IPS DF 6.9 (cell line): Measurements from ENCODE around the gene SSPN.

ENCODE experiments used
- DNase-seq: peaks from one replicate; pipeline ENCODE4 v3.0.0-alpha.2; 2013; ENCODE audit warnings: low read depth, low spot score
- H3K27ac ChIP-seq: one replicate; pipeline ENCODE4 v1.5.1; 2013; ENCODE audit warnings: low read length, control low read depth
- H3K27me3 ChIP-seq: 2 replicates; pipeline ENCODE4 v1.6.1; 2013; ENCODE audit warnings: mild to moderate bottlenecking, low read length; ENCODE audit not compliant: control insufficient read depth, insufficient read depth
- H3K36me3 ChIP-seq: 2 replicates; pipeline ENCODE4 v1.6.1; 2013; ENCODE audit warnings: low read length; ENCODE audit not compliant: control insufficient read depth, insufficient read depth
- H3K4me1 ChIP-seq: 2 replicates; pipeline ENCODE4 v1.6.1; 2013; ENCODE audit warnings: low read length; ENCODE audit not compliant: control insufficient read depth, insufficient read depth
- H3K4me3 ChIP-seq: 2 replicates; pipeline ENCODE4 v1.5.1; 2013; ENCODE audit warnings: mild to moderate bottlenecking, low read length
- H3K9me3 ChIP-seq: 2 replicates; pipeline ENCODE4 v1.6.1; 2013; ENCODE audit warnings: low read length, inconsistent platforms; ENCODE audit not compliant: control insufficient read depth, insufficient read depth
- WGBS: extraction: QIAGEN DNeasy Blood & Tissue Kit; methylation state at CpG from one replicate; pipeline ENCODE4 v1.1.7; 2013; ENCODE audit warnings: mixed read lengths, missing lambda C conversion rate; ENCODE audit not compliant: insufficient read length, insufficient coverage; 5-methylcytosine and 5-hydroxymethylcytosine counted together

SSPN gene

DNA sequence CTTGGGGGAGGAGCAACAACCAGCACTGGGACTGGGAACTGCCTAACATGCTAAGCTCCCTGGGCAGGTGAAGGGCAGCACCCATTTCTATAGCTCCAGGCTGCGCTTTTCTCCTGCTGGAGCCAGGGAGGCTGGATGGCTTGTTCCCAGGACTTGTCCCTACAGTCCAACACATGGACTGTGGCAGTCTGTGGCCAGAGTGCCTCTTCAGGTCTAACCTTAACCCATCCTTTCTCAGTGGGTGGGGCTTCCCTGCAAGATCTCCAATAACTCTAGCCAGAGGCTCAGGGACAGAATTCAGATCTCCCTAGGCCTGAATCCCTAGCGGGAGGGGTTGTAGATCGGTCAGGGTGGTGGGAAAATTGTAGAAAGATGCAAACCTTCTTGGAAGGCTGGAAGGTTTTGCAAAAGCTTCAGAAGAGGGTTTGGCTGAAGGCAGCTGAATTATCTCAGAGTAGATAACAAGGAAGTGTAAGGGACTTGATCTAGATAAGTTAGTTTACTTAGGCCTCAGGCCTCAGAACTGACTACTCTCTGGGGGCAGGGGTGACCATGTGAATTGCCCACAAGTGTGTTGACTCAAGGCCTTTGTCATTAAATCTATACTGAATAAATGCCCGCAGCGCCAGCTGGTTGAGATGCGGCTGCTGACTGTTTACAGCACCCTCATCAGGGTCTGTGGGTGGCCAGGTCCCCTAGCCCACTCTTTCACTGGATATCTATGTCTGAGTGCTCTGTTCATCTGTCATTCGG, 60.7 kb downstream of the SSPN start:
- no peak for DNase-seq
- WGBS = no CpG with 5 or more reads among the region's 7 CpGs

DNA sequence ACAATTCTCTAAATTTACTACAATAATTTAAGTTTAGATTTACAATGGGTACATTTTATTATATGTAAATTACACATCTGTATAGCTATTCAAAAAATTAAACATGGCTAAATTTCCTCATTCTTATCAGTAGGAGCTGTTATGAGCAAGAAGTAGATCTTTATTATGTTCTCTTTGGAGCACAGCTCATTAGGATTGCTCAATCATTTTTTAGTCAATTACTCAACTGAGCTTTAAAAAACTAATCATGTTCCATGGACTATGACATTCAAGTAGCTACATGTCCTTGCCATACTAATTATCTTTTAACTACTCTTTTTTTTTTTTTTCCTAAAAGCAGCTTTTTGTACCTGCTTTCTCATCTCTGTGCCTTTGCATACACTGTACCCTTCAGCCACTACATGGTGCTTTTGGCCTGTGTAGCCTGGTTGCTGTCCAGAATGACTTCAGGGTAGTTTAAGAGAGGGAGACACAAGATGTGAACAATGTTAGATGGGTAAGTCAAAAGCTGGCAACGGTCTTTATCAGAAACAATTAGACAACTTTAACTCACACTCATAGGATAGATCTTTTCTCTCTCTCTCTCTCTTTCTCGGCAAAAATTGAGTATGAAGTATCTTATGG, 69.0 kb downstream of the SSPN start:
- no peaks in the 10 kb centered on the region for H3K36me3 ChIP-seq
- no peak for DNase-seq
- H3K4me3 ChIP-seq = no peak overlapping the region
- no peak overlapping the region for H3K27ac ChIP-seq
- no CpG with 5 or more reads among the region's 2 CpGs for WGBS
- no peaks in the 10 kb centered on the region for H3K9me3 ChIP-seq
- no peaks in the 10 kb centered on the region for H3K27me3 ChIP-seq
- H3K4me1 ChIP-seq = no peaks in the 10 kb centered on the region

More for the DNA sequence above, 60.7 kb downstream of the SSPN start:
- H3K36me3 ChIP-seq = no peaks in the 10 kb centered on the region
- H3K4me3 ChIP-seq = no peak overlapping the region
- H3K4me1 ChIP-seq = no peaks in the 10 kb centered on the region
- no peaks in the 10 kb centered on the region for H3K9me3 ChIP-seq
- no peak overlapping the region for H3K27ac ChIP-seq
- no peaks in the 10 kb centered on the region for H3K27me3 ChIP-seq

DNA sequence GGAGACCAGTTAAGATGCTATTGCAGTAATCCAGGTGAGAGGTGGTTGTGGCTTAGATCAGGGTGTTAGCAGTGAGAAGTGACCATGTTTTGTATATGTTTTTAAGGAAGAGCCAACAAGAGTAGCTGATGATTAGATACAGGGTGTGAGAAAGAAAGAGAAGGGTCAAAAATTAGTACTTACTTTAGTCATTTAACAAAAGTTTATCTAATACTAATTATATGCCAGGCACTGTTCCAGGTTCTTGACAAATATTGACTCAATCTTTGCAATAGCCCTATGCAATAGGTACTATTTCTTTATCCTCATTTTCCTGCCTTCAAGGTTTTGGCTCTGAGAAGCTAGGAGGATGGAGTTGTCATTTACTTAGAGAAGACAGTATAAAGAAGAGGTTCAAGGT, 70.2 kb downstream of the SSPN start:
- DNase-seq = no peak
- H3K4me3 ChIP-seq = no peak overlapping the region
- no peaks in the 10 kb centered on the region for H3K4me1 ChIP-seq
- H3K9me3 ChIP-seq = no peaks in the 10 kb centered on the region
- H3K36me3 ChIP-seq = no peaks in the 10 kb centered on the region
- no peak overlapping the region for H3K27ac ChIP-seq
- H3K27me3 ChIP-seq = no peaks in the 10 kb centered on the region

DNA sequence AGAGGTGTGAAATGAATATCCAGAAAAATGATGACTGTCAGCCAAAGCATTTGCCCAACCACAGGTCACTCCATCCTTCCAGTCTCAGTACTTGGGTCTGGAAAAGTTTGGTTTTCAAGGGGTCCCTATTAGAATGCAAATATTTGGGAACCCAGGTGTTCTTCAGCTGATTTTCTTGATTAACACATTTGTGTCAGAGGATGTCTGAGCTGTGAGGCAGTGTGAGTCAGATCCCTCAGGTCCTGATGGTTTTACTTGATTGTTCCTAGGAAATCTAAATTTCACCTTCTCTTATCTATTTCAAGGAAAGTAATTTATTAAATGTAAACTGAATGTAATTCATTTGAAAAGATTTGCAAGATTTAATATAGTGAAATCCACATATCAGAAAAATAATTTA, 71.5 kb downstream of the SSPN start:
- Histone ChIP-seq H3K4me3 (no peak overlapping the region), H3K27ac (no peak overlapping the region)

DNA sequence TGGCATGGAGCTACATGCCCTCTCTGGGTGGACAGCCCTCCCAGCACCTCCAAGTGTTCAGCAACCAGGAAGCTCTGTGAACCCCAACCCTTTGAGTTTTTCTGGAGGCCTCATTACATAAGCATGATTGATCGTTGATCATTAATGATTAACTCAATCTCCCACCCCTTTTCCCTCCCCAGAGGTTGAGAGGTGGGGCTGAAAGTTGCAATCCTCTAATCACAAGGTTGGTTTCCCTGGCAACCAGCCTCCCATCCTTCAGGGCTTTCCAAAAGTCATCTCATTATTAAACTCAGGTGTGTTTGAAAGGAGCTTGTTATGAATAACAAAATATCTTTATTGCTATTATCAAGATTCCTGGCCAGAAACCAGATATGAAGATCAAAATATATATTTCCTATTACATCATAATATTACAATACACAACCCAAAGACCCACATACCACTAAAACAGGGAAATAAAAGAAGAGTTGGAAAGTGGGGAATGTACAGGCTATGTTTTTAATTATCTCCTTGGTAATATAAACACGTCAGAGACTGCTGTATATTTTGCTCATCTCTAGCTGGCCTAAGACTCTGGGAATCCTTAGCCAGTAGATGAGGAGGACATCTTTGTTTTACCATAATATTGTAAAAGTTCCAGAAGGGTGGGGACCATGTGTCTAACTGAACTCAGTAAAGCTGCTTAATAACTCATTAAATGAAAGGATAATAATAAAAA, 73.6 kb downstream of the SSPN start:
- Histone ChIP-seq H3K4me1 (no peaks in the 10 kb centered on the region), H3K4me3 (no peak overlapping the region), H3K27ac (no peak overlapping the region), H3K27me3 (no peaks in the 10 kb centered on the region), H3K36me3 (no peaks in the 10 kb centered on the region), H3K9me3 (no peaks in the 10 kb centered on the region)
- DNase-seq = no peak
- WGBS = no CpG with 5 or more reads among the region's 2 CpGs

More for the DNA sequence above, 71.5 kb downstream of the SSPN start:
- no peaks in the 10 kb centered on the region for H3K27me3 ChIP-seq
- H3K9me3 ChIP-seq = no peaks in the 10 kb centered on the region
- no peaks in the 10 kb centered on the region for H3K4me1 ChIP-seq
- no peak for DNase-seq
- H3K36me3 ChIP-seq = no peaks in the 10 kb centered on the region

DNA sequence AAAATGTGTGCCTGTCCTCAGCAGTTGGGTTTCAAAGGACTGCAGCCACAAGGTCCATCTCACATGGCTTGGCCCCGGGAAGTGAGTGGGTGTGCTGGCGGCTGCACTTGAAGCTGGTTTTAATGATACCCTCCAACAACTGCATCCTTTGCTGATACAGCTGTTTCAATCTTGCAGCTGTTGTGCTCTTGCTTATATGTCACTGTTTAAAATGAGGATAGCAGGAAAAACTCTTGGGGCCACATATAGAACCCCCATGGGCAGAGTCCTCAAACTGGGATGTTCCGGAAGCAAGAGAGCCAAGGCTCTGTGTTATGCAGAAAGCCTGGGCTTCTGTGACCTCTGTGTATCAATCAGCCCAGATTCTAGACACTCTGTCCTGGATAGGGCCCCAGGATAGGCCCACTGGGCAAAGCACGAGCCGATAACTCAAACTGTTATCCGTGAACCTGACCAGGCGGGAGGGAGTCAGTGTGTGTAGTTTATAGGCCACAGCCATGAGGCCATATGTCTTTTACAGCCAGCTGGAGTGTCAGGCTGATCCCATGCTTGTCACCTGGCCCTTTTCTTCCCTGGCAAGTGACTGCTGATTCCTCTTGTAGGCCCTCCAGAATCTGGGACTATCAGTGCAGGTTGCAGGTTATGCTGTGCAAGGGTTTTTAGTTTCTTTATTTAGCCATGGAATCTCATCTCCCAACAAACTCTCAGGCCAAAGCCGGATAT, 74.3 kb downstream of the SSPN start:
- WGBS = no CpG with 5 or more reads among the region's 8 CpGs
- no peaks in the 10 kb centered on the region for H3K36me3 ChIP-seq
- DNase-seq = no peak
- H3K9me3 ChIP-seq = no peaks in the 10 kb centered on the region
- H3K27ac ChIP-seq = no peak overlapping the region
- H3K4me1 ChIP-seq = no peaks in the 10 kb centered on the region
- H3K27me3 ChIP-seq = no peaks in the 10 kb centered on the region
- no peak overlapping the region for H3K4me3 ChIP-seq

DNA sequence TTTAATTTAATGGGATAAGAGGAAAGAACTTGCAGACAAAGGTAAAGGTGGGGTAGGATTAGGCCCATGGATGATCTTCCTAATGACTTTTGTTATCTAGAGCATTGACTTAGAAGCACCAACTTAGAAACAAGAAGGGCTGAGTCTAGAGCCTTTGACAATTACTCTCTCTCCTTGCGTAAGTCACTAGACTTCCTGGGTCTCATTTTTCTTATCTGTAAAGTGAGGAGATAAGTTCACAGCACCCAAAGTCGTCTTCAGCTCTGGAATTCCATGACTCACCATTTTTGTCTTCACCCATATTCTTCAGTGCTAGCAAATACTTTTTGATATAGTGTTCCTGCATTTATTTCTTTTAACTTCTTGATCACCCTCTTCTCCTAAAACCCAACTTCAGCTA, 75.7 kb downstream of the SSPN start:
- Histone ChIP-seq H3K36me3 (no peaks in the 10 kb centered on the region), H3K27me3 (no peaks in the 10 kb centered on the region), H3K4me3 (no peak overlapping the region), H3K27ac (no peak overlapping the region), H3K9me3 (no peaks in the 10 kb centered on the region), H3K4me1 (no peaks in the 10 kb centered on the region)
- WGBS = no CpG with 5 or more reads among the region's 2 CpGs
- DNase-seq = no peak

DNA sequence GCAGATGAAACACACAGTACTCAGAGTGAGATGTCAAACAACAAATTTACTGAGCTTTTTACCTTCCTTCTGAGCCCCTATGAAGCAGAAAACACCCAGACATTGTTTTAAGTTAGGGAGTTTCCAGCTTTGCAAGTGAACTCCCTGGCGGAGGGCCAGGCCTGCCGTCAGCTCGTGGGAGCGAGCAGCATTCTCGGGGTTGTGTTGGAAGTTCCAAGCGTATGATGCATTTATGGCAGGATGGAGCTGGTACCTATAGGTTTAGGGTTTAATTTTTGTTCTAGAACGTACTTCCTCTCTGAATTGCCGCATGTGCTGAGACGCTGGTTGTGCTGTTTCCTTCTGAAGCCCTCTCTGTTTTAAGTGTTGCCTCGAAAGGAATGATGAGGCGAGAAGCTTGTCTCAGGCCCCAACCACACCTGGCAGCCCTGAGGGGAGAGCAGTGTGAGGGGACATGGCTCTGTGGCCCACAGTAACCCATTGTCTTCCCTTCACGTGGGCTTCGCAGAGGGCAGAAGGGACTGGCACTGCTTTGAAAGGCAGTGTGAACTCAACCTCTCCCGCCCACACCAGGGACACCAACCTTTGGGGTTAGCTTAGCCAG, 76.6 kb downstream of the SSPN start:
- Histone ChIP-seq H3K27ac (no peak overlapping the region), H3K4me3 (no peak overlapping the region), H3K27me3 (no peaks in the 10 kb centered on the region), H3K36me3 (no peaks in the 10 kb centered on the region), H3K4me1 (no peaks in the 10 kb centered on the region), H3K9me3 (no peaks in the 10 kb centered on the region)
- WGBS = no CpG with 5 or more reads among the region's 14 CpGs
- DNase-seq = no peak

DNA sequence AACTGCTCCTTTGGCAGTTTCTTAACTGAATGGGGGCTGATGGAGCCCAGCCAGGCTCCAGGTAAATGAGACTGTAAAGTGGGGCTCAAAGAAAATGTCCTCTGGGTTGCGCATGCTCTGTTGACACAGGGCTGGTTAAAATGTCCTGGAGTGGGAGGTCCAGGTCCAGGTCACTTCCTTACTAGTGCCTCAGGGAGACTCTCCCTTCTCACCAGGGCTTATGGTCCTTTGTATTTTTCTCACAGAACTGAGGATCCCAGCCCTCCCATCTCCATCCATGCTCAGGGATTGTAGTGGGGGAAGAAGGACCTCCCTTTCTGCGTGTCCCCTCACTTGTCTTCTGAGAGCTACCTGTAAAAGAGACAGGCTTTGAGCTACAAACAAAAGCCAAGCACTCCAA, 77.5 kb downstream of the SSPN start:
- DNase-seq = no peak
- H3K4me3 ChIP-seq = no peak overlapping the region
- H3K4me1 ChIP-seq = no peaks in the 10 kb centered on the region
- WGBS = no CpG with 5 or more reads among the region's 2 CpGs
- H3K27ac ChIP-seq = no peak overlapping the region
- no peaks in the 10 kb centered on the region for H3K27me3 ChIP-seq
- no peaks in the 10 kb centered on the region for H3K36me3 ChIP-seq
- H3K9me3 ChIP-seq = no peaks in the 10 kb centered on the region

DNA sequence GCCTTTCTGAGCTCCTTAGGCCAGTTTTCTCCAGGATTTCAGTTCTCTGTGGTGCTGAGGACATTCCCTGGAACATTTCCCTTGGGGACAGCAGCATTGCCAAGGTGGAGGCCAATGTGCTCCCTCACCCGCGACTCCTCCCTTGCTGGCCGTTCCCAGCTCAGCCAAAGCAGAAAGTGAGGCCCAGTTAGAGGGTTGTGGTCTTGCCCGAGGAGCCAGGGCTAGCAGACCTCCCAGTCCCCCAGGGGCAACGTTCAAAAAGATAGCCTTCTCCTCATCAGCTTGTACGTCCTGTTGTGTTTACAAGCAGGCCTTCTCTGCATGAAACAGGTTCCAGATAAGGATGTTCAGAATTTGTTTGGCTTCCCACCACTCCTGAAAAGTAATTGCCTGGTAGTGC, 78.4 kb downstream of the SSPN start:
- H3K9me3 ChIP-seq = no peaks in the 10 kb centered on the region
- H3K4me3 ChIP-seq = no peak overlapping the region
- no peaks in the 10 kb centered on the region for H3K4me1 ChIP-seq
- no peaks in the 10 kb centered on the region for H3K27me3 ChIP-seq
- DNase-seq = no peak
- no peak overlapping the region for H3K27ac ChIP-seq
- H3K36me3 ChIP-seq = no peaks in the 10 kb centered on the region
- WGBS = no CpG with 5 or more reads among the region's 6 CpGs
